Measurements from ENCODE around the gene FHIT. TPM values are rescaled to one million over a fixed set of nuclear protein-coding genes. Genes with fewer than 3 reads are reported as not detected.

FHIT gene
- total and polyA plus RNA-seq, 10 of the 15 experiments (the other 5 are each of a cell fraction or from before 2014, with no cell fraction given), result 4.2 to 14.9 (median 9.4) TPM

- no peak for TF ChIP-seq WRNIP1 (IDR thresholded peaks at IDR 0.05; ENCODE audit: borderline replicate concordance, low read depth, low read length)
- TF ChIP-seq MTA2 (IDR thresholded peaks at IDR 0.05; ENCODE audit: low read depth), result peak; percentile 81
- 0 out of 2 replicates have a peak, but pooled peaks have one; percentile 47 for TF ChIP-seq ZBTB40 (IDR thresholded peaks at IDR 0.05; ENCODE audit: borderline replicate concordance)
- no peak for TF ChIP-seq PBX3 (IDR thresholded peaks at IDR 0.05; ENCODE audit: insufficient replicate concordance, low read depth, low read length)
- no peak for TF ChIP-seq SREBF1 (IDR thresholded peaks at IDR 0.05; ENCODE audit: low read length)
- no peak for TF ChIP-seq KDM1A (IDR thresholded peaks at IDR 0.05; ENCODE audit: borderline replicate concordance)
- TF ChIP-seq EED (IDR thresholded peaks at IDR 0.05; ENCODE audit: low read depth), result peak; percentile 56; the same call in 1 of the 2 replicates
- peak; percentile 71 to 74 for TF ChIP-seq IKZF2 (IDR thresholded peaks at IDR 0.05)
- no peak for TF ChIP-seq ZNF274 (IDR thresholded peaks at IDR 0.05; ENCODE audit: insufficient read depth, insufficient read length)
- TF ChIP-seq IRF4 (IDR thresholded peaks at IDR 0.05; ENCODE audit: low read depth, low read length), result peak; percentile 91
- TF ChIP-seq ZBTB4 (CRISPR knock-in tag; IDR thresholded peaks at IDR 0.05), result no peak
- TF ChIP-seq ZNF24 (IDR thresholded peaks at IDR 0.05), result no peak
- no peak for TF ChIP-seq SUPT20H (IDR thresholded peaks at IDR 0.05; ENCODE audit: borderline replicate concordance, control insufficient read depth, low read depth, low read length)
- no peak for TF ChIP-seq CREM (IDR thresholded peaks at IDR 0.05; ENCODE audit: low read depth)
- no peak for TF ChIP-seq GABPA (IDR thresholded peaks at IDR 0.05; ENCODE audit: low read depth)
- TF ChIP-seq NFYA (IDR thresholded peaks at IDR 0.05; ENCODE audit: borderline replicate concordance, low read depth, low read length), result no peak
- peak; percentile 32; the same call in 1 of the 2 replicates for TF ChIP-seq PAX5 (IDR thresholded peaks at IDR 0.05; ENCODE audit: borderline replicate concordance, low read depth, low read length)
- TF ChIP-seq CEBPB (IDR thresholded peaks at IDR 0.05; ENCODE audit: borderline replicate concordance in 1 of 2, low read depth in 2 of 2, low read length in 2 of 2), result 0 out of 4 replicates have a peak, but pooled peaks of 1 of the 2 experiments have one; percentile 43
- no peak for TF ChIP-seq CBX5 (IDR thresholded peaks at IDR 0.05; ENCODE audit: low read depth)
- peak; percentile 29 to 55; a peak in 2 of 4 replicates for TF ChIP-seq BHLHE40 (IDR thresholded peaks at IDR 0.05; ENCODE audit: borderline replicate concordance in 1 of 2, low read depth in 2 of 2, low read length in 1 of 2)
- TF ChIP-seq NFIC (IDR thresholded peaks at IDR 0.05; ENCODE audit: low read depth, low read length), result peak; percentile 64; the same call in 1 of the 2 replicates
- peak; percentile 96 for TF ChIP-seq RUNX3 (IDR thresholded peaks at IDR 0.05; ENCODE audit: low read length)
These were observed 695.4 kb downstream of the FHIT start (continued) for GRCh38 chr3:60555686-60556354.
